ENCODE data around the gene ZEB2. TPM values are rescaled to one million over a fixed set of nuclear protein-coding genes. Genes with fewer than 3 reads are reported as not detected.

The ZEB2 gene
- total and polyA plus RNA-seq, 2 donors (not counting 3 experiments of a cell fraction or from before 2014, with no cell fraction given): 17.9 to 49.6 TPM

- intact Hi-C loops (cut with micrococcal nuclease) (no loop called here), dilution Hi-C loops (cut with MboI; ENCODE audit: extremely low pct_ligation_motif_present, low sequenced_read_pairs) (loop anchor here (25.0 kb wide), 1 partner anchor 140 kb away; no protein-coding TSS in a partner anchor)
- no peak overlapping the region for H3K27ac ChIP-seq (ENCODE audit: insufficient read depth, low read depth, low read length)
- TF ChIP-seq CTCF (IDR thresholded peaks at IDR 0.05; ENCODE audit: extremely low read depth in 1 of 2, insufficient read depth in 1 of 2, low read depth in 1 of 2, low read length in 2 of 2) (no peak), JUN (IDR thresholded peaks at IDR 0.05; ENCODE audit: borderline replicate concordance, insufficient read depth, insufficient read length, low read depth) (no peak), FOS (IDR thresholded peaks at IDR 0.05; ENCODE audit: borderline replicate concordance, insufficient read depth, low read length) (no peak), POLR2A (IDR thresholded peaks at IDR 0.05; ENCODE audit: low read depth, low read length) (no peak), POLR2AphosphoS5 (IDR thresholded peaks at IDR 0.05; ENCODE audit: insufficient read depth, low read depth, low read length) (no peak), EZH2 (IDR thresholded peaks at IDR 0.05; ENCODE audit: borderline replicate concordance, low read depth, low read length, severe bottlenecking) (no peak), MAX (IDR thresholded peaks at IDR 0.05; ENCODE audit: insufficient read depth, insufficient read length) (no peak), GATA2 (IDR thresholded peaks at IDR 0.05; ENCODE audit: insufficient read depth, insufficient read length, low read depth, low read length) (no peak), MYC (IDR thresholded peaks at IDR 0.05; ENCODE audit: low read depth, low read length) (no peak)
- DNase-seq (ENCODE audit: low read depth, low spot score): no peak
- peaks cover 0 to 3% of the 10 kb centered on the region in 2 experiments for H3K36me3 ChIP-seq (ENCODE audit: control insufficient read depth in 2 of 2, extremely low read depth in 1 of 2, insufficient read depth in 2 of 2, low read length in 2 of 2)
- FAIRE-seq: no peak
- no peaks in the 10 kb centered on the region for H3K4me1 ChIP-seq (ENCODE audit: control insufficient read depth, extremely low read depth, insufficient read depth, low read length)
- no peaks in the 10 kb centered on the region for H4K20me1 ChIP-seq (replicated peaks; ENCODE audit: control insufficient read depth, extremely low read depth, insufficient read depth, low read length)
- BruUV-seq (replicated peaks): no TSS peak
- no peak overlapping the region for H3K4me3 ChIP-seq (replicated peaks in 1 of 3; ENCODE audit: insufficient read depth in 1 of 3, low read depth in 1 of 3, low read length in 3 of 3)
- H3K27me3 ChIP-seq (ENCODE audit: control insufficient read depth in 2 of 2, insufficient read depth in 2 of 2, low read length in 2 of 2): no peaks in the 10 kb centered on the region
- H2AFZ ChIP-seq (ENCODE audit: low read depth, low read length): no peak overlapping the region
- H3K4me2 ChIP-seq (ENCODE audit: insufficient read depth, low read length): no peak overlapping the region
- H3K9me1 ChIP-seq (replicated peaks; ENCODE audit: control insufficient read depth, extremely low read depth, insufficient read depth, low read length): no peaks in the 10 kb centered on the region
- H3K9ac ChIP-seq (replicated peaks; ENCODE audit: extremely low read depth, insufficient read depth, low read length): no peak overlapping the region
- no peaks in the 10 kb centered on the region for H3K9me3 ChIP-seq (replicated peaks; ENCODE audit: control insufficient read depth, insufficient read depth, low read length)
- CTCF ChIA-PET: interaction anchor here (0.9 kb wide), 1 partner anchor 715 kb away, joined by 3 read pairs; no protein-coding TSS in a partner anchor
- peaks cover 22% of the 10 kb centered on the region for H3K79me2 ChIP-seq (ENCODE audit: control insufficient read depth, insufficient read depth, low read length)
- POLR2A ChIA-PET: no interaction called here
Measured at GRCh38 chr2:144502369-144502768, 17.6 kb downstream of the ZEB2 start.

Measured in endothelial cell of umbilical vein (primary cell).